ENCODE measurements around the gene WNT6. TPM values are rescaled to one million over a fixed set of nuclear protein-coding genes. Genes with fewer than 3 reads are reported as not detected.

Gene WNT6
- total RNA-seq, 1 experiment from 2014 or later: not detected

- H4K20me1 ChIP-seq (ENCODE audit: low read length): no peaks in the 10 kb centered on the region
- no peak overlapping the region for H3K27ac ChIP-seq (ENCODE audit: low read length)
- ATAC-seq: no peak
- POLR2A ChIA-PET (ENCODE audit: unreplicated experiment): interaction anchor here (0.7 kb wide), 1 partner anchor 61 kb away, joined by 3 read pairs; no protein-coding TSS in a partner anchor
- H3K9me2 ChIP-seq (replicated peaks; ENCODE audit: low read length): no peaks in the 10 kb centered on the region
- BruUV-seq (replicated peaks): no TSS peak
- no peaks in the 10 kb centered on the region for H3F3A ChIP-seq (ENCODE audit: low read length, unreplicated experiment)
- CTCF ChIA-PET: interaction anchor here (0.9 to 4.4 kb wide), 2 partner anchors 14 to 19 kb away, joined by 3 to 71 read pairs; no protein-coding TSS in a partner anchor
- H3K9me3 ChIP-seq (ENCODE audit: low read length): no peaks in the 10 kb centered on the region
- TF ChIP-seq EZH2phosphoT487 (IDR thresholded peaks at IDR 0.05; ENCODE audit: borderline replicate concordance, low read length) (no peak), CTCF (conservative IDR thresholded peaks at IDR 0.05; ENCODE audit: low read depth, low read length) (no peak), EZH2 (IDR thresholded peaks at IDR 0.05; ENCODE audit: low read length, unreplicated experiment) (no peak)
- no peak overlapping the region for H2AFZ ChIP-seq (ENCODE audit: low read length)
- no peak overlapping the region for H3K4me3 ChIP-seq (ENCODE audit: low read length)
- no peaks in the 10 kb centered on the region for H3K79me2 ChIP-seq (ENCODE audit: low read length)
- no peaks in the 10 kb centered on the region; the same call in 1 of the 2 replicates for H3K27me3 ChIP-seq (ENCODE audit: low read length)
- intact Hi-C loops (cut with micrococcal nuclease): loop anchor here (5.0 kb wide), 1 partner anchor 104 kb away; no protein-coding TSS in a partner anchor
- H3K36me3 ChIP-seq (ENCODE audit: low read depth, low read length): no peaks in the 10 kb centered on the region
- H3K9ac ChIP-seq (ENCODE audit: low read length): no peak overlapping the region
- DNase-seq: no peak
- no peaks in the 10 kb centered on the region for H3K4me1 ChIP-seq (ENCODE audit: insufficient read depth, low read length)
- no peak overlapping the region for H3K4me2 ChIP-seq (ENCODE audit: low read length)
These were observed 18.3 kb downstream of the WNT6 start for GRCh38 chr2:218877891-218878290.

- no peaks in the 10 kb centered on the region for H3K9me3 ChIP-seq (ENCODE audit: low read length)
- no peak overlapping the region for H3K4me2 ChIP-seq (ENCODE audit: low read length)
- no peaks in the 10 kb centered on the region for H3F3A ChIP-seq (ENCODE audit: low read length, unreplicated experiment)
- H3K79me2 ChIP-seq (ENCODE audit: low read length): no peaks in the 10 kb centered on the region
- no peak overlapping the region for H2AFZ ChIP-seq (ENCODE audit: low read length)
- H3K27me3 ChIP-seq (ENCODE audit: low read length): no peaks in the 10 kb centered on the region; the same call in 1 of the 2 replicates
- no peak overlapping the region for H3K27ac ChIP-seq (ENCODE audit: low read length)
- CTCF ChIA-PET: interaction anchor here (0.9 to 4.4 kb wide), 2 partner anchors 15 to 19 kb away, joined by 3 to 71 read pairs; no protein-coding TSS in a partner anchor
- no TSS peak for BruUV-seq (replicated peaks)
- H3K36me3 ChIP-seq (ENCODE audit: low read depth, low read length): no peaks in the 10 kb centered on the region
- H3K4me3 ChIP-seq (ENCODE audit: low read length): no peak overlapping the region
- no peaks in the 10 kb centered on the region for H3K9me2 ChIP-seq (replicated peaks; ENCODE audit: low read length)
- TF ChIP-seq EZH2 (IDR thresholded peaks at IDR 0.05; ENCODE audit: low read length, unreplicated experiment): no peak
- no peak for TF ChIP-seq CTCF (conservative IDR thresholded peaks at IDR 0.05; ENCODE audit: low read depth, low read length)
- no peak for TF ChIP-seq EZH2phosphoT487 (IDR thresholded peaks at IDR 0.05; ENCODE audit: borderline replicate concordance, low read length)
- H3K9ac ChIP-seq (ENCODE audit: low read length): no peak overlapping the region
- no peak for ATAC-seq
- intact Hi-C loops (cut with micrococcal nuclease): loop anchor here (5.0 kb wide), 1 partner anchor 104 kb away; no protein-coding TSS in a partner anchor
- POLR2A ChIA-PET (ENCODE audit: unreplicated experiment): interaction anchor here (0.7 kb wide), 1 partner anchor 62 kb away, joined by 3 read pairs; no protein-coding TSS in a partner anchor
- H4K20me1 ChIP-seq (ENCODE audit: low read length): no peaks in the 10 kb centered on the region
- no peaks in the 10 kb centered on the region for H3K4me1 ChIP-seq (ENCODE audit: insufficient read depth, low read length)
- no peak for DNase-seq
These were observed 18.9 kb downstream of the WNT6 start for GRCh38 chr2:218878486-218878885.

Measured in PC-3 (cell line).